ENCODE results near the gene ARRDC3.

ARRDC3 gene

DNA sequence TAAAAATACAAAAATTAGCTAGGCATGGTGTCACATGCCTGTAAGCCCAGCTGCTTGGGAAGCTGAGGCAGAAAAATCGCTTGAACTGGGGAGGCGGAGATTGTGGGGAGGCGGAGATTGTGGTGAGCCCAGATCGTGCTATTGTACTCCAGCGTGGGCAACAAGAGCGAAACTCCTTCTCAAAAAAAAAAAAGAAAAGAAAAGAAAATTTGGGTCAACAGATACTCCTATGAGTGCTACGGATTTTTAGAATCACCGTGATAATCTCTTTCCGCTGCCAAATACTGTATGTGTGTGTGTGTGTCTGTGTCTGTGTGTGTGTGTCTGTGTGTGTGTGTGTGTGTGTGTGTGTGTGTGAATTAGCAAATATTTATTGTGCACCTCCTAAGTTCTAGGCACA lies 64.4 kb downstream of the ARRDC3 start:
- no peak for DNase-seq (ENCODE audit: extremely low read depth, low read depth)
- TF ChIP-seq, protein P1, sequence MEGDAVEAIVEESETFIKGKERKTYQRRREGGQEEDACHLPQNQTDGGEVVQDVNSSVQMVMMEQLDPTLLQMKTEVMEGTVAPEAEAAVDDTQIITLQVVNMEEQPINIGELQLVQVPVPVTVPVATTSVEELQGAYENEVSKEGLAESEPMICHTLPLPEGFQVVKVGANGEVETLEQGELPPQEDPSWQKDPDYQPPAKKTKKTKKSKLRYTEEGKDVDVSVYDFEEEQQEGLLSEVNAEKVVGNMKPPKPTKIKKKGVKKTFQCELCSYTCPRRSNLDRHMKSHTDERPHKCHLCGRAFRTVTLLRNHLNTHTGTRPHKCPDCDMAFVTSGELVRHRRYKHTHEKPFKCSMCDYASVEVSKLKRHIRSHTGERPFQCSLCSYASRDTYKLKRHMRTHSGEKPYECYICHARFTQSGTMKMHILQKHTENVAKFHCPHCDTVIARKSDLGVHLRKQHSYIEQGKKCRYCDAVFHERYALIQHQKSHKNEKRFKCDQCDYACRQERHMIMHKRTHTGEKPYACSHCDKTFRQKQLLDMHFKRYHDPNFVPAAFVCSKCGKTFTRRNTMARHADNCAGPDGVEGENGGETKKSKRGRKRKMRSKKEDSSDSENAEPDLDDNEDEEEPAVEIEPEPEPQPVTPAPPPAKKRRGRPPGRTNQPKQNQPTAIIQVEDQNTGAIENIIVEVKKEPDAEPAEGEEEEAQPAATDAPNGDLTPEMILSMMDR (IDR thresholded peaks at IDR 0.05; ENCODE audit: low read depth, low read length, missing control alignments): no peak
- no peak overlapping the region for H3K4me3 ChIP-seq (replicated peaks; ENCODE audit: low read depth, low read length)

Measured in HFF-Myc (cell line).